IPS-NIHi11 (cell line): ENCODE data around the gene TFE3.
"Not testable (repeated sequence)": the region's sequence is repeated elsewhere in the genome, so short reads cannot be mapped to it uniquely, and the experiment has no call there.

Source experiments
- DNase-seq: peaks from one replicate; pipeline ENCODE4 v3.0.0; 2012; ENCODE audit warnings: mixed read lengths, low spot score

The TFE3 gene

DNA sequence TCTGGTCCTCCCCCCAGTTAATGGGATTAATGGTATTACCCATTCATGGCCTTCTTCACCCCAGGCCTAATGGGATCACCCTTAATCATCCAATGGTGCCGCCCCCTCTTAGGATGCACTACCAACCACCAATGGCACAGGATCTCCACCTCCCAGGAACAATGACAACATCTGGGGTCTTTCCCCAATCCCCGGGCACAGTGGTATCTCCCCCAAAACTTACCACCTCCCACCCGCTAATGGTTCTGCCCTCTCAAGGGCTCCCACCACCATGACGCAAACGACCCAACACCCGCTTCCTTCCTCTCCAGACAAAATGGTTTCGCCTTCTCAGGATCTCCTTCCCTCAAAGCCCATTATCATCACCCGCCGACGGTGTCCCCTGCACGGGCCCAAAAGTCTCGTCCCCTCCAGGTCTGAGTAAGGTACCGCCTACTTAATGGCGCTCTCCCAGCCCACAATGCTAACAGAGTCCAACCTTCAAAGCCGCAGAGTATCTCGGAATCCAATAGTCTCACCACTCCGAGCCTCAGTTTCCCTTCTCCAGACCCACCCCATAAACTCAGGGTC is 41.6 kb downstream of the TFE3 start:
- DNase-seq, result peak; percentile 63

DNA sequence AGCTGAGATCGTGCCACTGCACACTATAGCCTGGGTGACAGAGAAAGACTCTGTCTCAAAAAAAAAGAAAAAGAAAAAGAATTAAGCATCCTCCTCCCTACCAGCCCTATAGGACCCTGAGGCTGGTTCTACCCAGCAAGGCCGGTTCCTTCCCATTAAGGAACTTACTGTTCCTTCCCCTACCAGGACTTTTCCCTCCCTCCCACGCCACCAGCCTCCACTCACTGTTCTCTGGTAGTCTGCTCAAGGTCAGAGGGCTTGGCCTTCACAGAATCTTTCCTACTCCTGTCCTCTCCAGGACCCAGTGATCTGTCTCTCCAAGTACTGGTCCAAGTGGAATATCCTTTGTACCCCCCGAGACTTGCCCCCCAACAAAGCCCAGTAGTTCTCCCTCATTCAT is 42.5 kb downstream of the TFE3 start:
- DNase-seq, result no peak

DNA sequence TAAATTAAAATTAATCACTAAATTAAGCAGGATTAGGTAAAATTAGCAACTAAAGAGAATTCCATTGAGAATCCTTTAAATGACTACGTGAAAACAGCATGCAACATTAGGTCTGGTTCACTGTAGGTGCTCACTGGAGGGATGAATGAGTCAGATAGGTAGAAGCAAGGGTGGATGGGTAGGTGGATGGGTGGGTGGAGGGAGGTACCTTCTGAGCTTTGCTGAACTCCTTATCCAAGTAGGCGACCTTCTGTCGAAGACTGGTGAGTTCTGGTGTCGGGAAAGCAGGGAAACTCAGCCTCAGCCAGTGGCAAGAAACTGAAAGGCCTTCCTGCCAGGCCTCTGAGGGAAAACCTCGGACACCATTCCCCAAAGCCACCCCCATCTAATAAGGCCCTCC is 44.1 kb downstream of the TFE3 start:
- DNase-seq, result no peak

- DNase-seq, result no peak
Measured at GRCh38 chrX:48998391-48998790, 44.8 kb downstream of the TFE3 start.

DNA sequence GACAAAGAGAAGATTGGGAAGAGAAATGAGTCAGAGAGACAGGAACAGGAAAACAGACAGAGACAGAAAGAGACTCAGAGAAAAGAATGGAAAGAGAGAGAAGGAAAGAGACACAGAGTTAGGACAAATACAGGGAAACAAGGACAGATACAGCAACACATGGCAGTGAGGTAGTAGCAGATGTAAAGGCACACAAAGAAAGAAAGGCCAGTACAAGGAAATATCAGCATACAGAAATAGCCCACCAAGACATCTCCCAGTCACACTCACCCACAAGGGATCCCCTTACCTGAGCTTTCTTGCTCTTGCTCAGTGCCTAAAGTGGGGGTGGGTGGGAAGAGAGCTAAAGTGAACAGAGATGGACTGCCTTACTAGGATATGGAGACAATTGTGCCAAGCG is 45.3 kb downstream of the TFE3 start:
- no peak for DNase-seq

DNA sequence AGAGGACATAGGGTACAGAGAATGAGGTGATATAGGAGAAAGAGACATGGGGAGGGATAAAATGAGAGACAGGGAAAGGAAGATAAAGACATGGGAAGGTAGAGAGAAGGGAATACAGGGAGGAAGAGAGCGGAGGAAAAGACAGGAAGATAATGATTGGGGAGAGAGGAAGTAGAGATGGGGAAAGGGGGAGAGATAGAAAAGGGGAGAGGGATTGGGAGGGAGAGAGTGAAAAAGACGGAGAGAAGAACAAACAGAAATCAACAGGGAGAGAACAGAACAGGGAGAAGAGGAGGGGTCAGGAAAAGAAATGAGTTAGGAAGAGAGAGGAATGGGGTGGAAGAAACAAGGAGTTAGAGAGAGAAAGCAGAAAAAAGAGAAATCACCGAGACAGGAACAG is 45.7 kb downstream of the TFE3 start:
- no peak for DNase-seq

DNA sequence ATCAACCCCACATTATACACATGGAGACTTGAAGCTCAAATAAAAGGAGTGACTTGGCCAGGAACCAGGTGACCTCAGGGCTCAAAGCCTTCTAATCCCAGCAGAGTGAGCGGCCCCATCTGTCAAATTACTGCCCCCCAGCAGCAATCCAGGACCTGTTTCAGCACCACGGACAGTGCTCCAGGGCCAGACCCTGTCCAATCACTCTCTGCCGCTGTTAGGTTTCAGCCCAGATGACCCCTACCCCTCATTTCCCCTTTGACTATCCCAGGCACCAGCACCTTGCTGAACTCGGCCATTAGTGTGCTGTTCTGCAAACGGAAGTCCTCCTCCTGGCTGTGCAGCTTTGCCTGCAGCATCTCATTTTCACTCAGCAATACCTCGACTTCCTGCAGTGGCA is 46.2 kb downstream of the TFE3 start:
- peak; percentile 47 for DNase-seq

DNA sequence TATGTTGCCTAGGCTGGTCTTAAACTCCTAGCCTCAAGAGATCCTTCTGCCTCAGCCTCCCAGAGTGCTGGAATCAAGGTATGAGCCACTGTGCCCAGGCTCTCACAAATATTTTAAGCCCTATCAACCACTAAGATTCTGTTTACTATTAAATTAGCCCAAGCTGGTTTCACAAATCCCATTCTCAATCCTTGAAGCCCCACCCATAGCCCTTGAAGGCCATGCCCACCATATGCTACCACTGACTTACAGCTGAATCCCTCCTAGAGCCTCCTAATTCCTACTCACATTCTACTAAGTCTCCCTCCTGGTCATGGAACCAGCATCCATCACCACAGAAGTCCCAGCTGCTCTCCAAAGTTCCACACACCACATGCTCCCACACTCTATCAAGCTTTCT is 50.8 kb downstream of the TFE3 start:
- DNase-seq, result no peak

DNA sequence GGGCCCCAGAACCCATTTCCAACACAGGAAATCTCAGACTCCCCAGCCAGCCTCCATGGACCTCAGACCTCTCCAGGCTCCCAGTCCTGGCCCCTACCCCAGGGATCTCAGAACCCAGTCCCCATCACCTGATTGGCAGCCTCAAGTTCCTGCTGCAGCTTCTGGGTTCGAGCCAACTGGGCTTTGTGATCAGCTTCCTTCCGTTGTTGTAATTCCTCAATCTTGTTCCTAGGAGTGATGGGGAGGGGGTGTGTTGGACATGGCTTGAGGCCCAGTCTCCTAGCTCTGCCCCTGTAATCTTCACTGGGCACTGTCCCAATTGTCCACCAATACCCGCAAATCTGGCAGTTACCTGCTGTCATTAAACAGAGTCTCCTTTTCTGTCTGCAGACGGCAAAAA is 53.7 kb downstream of the TFE3 start:
- no peak for DNase-seq

GRCh38 chrX:48983896-48984295 is 59.3 kb downstream of the TFE3 start:
- no peak for DNase-seq

DNA sequence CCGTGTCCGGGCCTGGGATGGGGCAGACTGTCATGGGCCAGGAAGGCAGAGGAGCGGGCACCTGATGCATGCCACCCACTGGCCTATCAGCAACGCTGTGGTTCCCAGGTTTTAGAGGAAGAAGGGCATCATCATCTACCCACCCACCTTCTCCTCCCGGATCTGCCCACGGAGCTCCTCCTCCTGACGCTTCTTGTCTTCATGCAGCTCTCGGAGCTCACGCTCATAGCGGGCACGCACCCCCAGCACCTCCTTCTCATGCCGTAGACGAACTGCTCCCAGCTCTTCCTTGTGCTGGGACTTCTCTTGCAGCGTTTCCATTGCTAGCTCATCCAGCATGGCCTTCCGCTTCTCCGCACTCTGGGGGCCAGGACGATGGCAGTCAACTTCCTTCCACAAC is 60.1 kb downstream of the TFE3 start:
- DNase-seq, result no peak

DNA sequence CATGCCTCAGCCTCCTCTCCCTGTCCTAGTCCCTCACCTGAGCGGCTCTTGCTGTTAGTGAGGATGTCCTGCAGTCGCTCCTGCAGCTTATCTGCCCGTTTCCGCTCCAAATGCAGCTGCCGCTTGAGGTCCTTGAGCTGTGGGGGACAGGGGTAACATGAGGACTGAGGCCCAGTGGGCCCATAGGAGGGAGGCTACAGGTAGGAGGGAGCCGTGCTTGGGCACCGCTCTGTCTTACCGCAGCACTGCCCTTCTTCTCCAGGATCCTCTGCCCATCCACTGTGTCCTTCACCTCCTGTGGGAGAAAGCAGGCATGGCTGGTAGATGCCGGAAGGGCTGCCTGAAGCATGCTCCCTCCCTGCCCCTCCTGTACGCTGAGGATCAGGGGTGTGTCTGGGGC is 62.0 kb downstream of the TFE3 start:
- no peak for DNase-seq

GRCh38 chrX:48980341-48980740 is 62.8 kb downstream of the TFE3 start:
- not testable (repeated sequence) for DNase-seq
